NCI-H128 (cell line): ENCODE results near the gene TRAF4.
A peak's percentile ranks its signal among the peaks of the same experiment; 100 is the strongest.
"Not testable (repeated sequence)": the region's sequence is repeated elsewhere in the genome, so short reads cannot be mapped to it uniquely, and the experiment has no call there.

ENCODE experiments used
- DNase-seq: peaks from one replicate; lab custom pipeline; 2025; ENCODE audit not compliant: unreplicated experiment; lab: John Stamatoyannopoulos, UW

The TRAF4 gene

GRCh38 chr17:28728364-28729200, 15.2 kb upstream of the TRAF4 start, which contains the start of gene NEK8:
Gene NEK8 (plus strand): TSS chr17:28728788. CDS start chr17:28728814, 26 bp downstream.
- DNase-seq, result peak; percentile 66

DNA sequence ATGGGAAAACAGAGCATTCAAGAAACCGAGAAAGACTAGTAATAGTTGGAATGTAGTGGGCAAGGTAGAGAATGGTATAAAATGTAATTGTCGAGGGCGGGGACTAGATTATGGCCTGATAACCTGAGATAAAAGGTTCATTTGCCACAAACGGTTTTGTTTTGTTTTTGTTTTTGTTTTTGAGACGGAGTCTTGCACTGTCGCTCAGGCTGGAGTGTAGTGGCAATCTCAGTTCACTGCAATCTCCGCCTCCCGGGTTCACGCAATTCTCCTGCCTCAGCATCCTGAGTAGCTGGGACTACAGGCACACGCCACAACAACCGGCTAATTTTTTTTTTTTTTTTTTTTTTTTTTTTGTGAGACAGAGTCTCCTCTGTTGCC, 13.9 kb upstream of the TRAF4 start:
- no peak for DNase-seq

DNA sequence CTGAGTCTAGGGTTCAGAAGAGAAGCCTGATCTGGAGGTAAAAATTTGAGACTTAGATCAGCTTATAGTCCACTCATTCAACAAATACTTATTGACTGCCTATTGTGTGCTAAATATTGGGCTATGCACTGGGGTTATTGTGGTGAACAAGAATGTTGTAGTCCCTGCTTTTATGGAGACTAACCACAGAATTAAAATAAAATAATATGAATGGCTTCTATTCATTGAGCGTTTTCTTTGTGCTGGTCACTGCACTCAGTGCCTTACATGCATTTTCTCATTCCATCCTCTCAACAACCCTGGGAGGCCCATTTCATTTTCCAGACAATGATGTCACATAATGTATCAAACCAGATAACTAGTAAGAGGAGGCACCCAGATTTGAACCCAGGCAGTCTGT, 10.5 kb upstream of the TRAF4 start:
- DNase-seq, result no peak

DNA sequence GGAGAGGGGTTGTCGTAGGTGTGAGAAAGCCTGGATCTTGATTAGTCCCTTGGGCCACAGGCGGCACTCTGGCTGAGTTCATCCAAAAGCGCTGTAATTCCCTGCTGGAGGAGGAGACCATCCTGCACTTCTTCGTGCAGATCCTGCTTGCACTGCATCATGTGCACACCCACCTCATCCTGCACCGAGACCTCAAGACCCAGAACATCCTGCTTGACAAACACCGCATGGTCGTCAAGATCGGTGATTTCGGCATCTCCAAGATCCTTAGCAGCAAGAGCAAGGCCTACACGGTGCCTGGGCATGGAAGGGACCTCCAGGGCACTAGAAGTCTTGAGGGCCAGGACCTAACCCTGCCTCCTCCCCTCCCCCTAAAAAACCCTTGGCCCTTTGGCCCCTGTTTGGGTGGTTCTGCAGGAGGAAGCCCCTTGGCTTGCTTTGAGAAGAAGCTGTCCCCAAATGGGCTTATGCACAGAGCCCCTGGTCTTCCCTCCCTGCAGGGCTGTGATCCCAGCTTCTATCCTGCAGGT, 9.0 kb upstream of the TRAF4 start:
- DNase-seq, result no peak

DNA sequence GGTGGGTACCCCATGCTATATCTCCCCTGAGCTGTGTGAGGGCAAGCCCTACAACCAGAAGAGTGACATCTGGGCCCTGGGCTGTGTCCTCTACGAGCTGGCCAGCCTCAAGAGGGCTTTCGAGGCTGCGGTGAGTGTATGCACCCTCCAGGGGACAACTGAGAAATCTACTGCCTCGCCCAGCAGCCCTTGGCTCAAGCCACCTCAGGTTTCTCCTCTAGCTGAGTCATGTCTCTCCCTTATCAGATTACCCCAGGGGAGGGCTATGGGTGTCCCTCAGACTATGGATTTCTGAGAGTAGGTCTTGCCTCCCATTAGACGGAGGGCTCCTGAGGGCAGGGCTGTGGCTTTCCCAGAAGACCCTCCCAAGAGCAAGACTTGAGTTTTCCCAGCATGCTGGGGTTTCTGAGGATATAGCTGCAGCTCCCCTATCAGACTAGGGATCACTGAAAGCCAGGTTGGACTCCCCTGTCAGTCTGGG, 8.5 kb upstream of the TRAF4 start:
- no peak for DNase-seq

DNA sequence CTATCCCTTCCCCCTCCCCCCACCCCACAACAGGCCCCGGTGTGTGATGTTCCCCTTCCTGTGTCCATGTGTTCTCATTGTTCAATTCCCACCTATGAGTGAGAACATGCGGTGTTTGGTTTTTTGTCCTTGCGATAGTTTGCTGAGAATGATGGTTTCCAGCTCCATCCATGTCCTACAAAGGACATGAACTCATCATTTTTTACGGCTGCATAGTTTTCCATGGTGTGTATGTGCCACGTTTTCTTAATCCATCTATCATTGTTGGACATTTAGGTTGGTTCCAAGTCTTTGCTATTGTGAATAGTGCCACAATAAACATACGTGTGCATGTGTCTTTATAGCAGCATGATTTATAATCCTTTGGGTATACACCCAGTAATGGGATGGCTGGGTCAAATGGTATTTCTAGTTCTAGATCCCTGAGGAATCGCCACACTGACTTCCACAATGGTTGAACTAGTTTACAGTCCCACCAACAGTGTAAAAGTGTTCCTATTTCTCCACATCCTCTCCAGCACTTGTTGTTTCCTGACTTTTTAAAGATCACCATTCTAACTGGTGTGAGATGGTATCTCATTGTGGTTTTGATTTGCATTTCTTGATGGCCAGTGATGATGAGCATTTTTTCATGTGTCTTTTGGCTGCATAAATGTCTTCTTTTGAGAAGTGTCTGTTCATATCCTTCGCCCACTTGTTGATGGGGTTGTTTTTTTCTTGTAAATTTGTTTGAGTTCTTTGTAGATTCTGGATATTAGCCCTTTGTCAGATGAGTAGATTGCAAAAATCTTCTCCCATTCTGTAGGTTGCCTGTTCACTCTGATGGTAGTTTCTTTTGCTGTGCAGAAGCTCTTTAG, 7.7 kb upstream of the TRAF4 start:
- not testable (repeated sequence) for DNase-seq

DNA sequence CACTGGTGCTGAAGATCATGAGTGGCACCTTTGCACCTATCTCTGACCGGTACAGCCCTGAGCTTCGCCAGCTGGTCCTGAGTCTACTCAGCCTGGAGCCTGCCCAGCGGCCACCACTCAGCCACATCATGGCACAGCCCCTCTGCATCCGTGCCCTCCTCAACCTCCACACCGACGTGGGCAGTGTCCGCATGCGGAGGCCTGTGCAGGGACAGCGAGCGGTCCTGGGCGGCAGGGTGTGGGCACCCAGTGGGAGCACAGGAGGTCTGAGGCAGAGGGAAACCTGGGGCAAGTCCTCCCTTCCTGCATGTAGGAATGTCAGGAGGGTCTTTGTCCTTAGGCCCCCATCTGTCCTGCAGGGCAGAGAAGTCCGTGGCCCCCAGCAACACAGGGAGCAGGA, 6.5 kb upstream of the TRAF4 start:
- no peak for DNase-seq

- no peak for DNase-seq
Observed at GRCh38 chr17:28737770-28738679, 5.8 kb upstream of the TRAF4 start.

DNA sequence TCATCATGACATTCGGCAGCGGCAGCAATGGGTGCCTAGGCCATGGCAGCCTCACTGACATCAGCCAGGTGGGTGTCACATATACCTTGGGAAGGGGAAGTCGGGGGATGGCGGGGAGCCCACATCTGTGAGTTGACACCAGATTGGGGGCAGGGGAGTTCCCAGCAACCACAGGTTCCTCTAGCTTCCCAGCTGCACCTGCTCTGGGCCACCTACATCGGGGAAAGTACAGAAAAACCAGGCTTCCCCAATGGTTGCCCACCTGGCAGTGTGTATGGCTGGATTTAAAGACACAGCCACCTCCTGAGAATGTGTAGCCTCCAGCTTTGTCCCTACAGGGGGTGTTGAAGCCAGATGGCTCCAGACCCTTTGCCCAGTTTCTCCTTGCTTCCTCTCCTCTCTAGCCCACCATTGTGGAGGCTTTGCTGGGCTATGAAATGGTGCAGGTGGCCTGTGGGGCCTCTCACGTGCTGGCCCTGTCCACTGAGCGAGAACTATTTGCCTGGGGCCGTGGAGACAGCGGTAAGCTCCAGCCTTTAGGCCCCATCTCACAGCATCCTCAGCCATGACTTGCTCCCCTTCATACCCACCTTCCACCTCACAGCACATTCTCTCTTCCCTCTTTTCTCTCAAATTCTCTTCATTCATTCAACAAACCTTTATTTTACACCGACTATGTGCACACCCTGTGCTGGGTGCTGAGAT, 5.0 kb upstream of the TRAF4 start:
- no peak for DNase-seq

DNA sequence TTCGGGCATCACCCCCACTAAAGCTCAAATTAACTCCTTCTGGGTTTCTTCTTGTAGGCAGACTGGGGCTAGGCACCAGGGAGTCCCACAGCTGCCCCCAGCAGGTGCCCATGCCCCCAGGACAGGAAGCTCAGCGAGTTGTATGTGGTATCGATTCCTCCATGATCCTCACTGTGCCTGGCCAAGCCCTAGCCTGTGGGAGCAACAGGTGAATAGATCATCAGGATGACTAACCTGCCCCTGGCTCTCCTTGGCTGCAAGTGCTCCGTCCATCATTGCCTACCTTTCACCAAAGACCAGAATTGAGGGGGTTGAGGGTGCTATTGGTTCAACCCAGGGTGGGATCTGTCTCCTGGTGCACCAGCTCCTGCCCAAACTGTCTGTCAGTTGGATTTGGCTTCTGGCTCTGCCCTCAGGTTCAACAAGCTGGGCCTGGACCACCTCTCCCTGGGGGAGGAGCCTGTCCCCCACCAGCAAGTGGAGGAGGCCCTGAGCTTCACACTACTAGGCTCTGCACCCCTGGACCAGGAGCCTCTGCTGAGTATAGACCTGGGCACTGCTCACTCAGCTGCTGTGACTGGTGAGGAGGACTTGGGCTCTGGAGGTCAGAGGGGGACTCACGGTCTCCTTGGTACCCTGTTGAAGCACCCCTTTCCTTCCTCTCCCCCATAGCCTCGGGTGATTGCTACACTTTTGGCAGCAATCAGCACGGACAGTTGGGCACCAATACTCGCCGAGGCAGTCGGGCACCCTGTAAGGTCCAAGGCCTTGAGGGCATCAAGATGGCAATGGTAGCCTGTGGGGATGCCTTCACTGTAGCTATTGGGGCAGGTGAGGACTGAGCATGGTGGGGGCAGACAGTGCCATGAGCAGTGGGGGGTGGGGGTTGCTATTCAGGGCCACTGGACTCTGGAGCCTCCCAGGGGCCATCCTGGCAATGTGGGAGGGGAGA, 3.1 kb upstream of the TRAF4 start:
- DNase-seq, result no peak

DNA sequence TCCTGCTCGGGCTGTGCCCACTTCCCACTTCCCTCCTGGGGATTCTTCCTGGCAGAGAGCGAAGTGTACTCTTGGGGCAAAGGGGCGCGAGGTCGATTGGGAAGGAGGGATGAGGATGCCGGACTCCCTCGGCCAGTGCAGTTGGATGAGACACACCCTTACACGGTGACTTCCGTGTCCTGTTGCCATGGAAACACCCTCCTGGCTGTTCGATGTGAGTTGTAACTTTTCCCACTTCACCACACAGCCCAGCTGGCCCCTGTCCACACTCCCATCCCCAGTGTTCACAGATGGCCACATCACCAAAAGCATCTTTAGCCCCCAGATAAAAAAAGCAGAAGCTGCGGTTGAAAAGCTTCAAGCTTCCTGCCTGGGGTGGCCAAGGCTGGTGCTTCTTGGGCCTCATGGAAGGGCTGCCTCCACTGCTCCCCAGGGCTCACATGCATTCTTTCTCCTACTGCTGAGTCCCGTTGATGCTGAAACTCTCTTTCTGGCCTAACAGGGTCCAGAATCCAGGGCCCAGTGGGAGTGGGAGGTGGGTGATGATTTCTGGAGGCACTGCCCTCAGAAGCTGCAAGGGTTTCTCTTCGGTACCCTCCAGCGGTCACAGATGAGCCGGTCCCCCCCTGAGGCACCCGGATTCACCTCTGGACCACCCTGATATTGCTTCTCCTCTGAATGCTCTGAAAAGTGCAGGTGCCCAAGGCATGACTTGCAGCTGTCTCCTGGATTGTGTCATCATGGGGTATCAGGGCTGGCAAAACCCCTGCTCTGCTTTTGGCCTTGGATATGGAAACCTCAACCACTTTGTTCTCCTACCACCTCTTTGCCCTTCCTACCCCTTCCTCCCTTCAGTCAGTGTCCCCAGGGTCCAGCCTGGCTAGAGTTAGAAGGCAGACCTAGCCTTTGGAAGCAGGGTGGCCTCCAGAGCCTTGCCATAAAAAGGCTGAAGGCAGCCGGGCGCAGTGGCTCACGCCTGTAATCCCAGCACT, 2.2 kb upstream of the TRAF4 start:
- no peak for DNase-seq

DNA sequence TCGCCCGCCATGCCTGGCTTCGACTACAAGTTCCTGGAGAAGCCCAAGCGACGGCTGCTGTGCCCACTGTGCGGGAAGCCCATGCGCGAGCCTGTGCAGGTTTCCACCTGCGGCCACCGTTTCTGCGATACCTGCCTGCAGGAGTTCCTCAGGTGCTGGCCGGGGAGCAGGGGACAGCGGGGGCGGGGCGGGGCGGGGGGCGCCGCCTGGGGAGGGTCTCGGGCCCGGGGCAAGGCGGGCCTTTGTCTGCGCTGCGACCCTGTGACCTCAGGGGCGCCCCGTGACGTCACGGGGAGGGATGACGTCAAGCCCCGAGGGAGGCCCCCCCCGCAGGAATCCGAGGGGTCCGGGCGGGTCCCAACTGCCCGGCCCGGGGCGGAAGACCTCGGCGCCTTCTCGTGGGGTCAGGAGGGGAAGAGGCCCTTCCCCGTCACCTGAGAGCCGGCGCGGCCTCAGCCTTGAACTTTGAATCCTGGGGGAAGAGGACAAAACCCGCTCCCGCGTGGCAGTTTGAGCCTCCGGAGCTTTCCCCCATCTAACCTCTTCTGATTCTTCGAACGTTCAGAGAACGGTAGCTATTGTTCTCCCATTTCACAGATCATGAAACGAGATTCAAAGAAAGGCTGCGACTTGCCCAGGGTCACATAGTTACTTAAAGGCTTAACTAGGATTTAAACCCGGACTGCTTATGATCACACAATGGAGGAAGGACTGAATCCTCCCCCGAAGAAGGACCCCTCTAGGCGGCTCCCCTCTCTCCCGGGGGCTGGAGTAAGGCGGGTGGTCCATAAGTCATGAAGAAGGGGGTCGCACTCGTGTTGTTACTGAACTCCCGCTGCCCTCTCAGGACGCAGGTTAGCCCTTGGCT, 527 bp downstream of the TRAF4 start:
- DNase-seq, result no peak

DNA sequence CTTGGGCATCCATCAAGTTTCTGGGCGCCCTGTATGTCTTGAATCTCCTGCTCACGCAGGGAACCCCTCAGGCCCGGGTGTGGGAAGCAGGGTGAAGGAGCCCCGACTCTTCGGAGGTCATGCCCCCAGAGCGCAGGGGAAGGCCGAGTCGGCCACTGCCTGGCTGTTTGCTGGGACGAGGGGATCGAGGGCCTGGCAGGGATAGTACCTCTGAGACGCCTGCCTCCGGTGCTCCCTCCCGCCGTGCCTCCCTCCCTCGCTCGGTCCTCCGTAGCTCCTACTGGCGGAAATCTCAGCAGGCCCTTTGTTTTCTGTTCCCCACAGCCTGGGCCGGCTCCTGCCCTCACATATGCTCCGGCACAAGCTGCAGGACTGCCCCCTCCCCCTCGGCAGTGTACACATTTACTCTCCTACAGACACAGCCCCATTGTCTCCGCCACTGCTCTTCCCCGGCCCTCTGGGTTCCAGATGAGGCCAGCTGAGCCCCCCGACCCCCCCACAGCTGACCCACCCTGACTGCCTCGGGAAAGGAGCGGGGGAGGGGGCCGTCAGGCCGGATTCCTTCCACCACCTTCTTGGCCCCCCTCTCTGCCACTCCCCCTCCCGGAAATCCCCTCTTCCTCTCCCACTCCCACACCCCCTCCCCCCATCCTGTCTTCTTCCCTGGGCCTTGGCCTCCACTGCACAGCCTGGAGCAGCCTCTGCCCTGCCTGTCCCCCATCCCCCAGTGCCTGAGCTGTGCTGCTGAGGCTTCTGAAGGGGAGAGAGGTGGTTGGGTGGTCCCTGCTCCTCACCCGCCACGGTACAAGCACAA, 1.4 kb downstream of the TRAF4 start:
- no peak for DNase-seq

GRCh38 chr17:28745786-28746411, 2.1 kb downstream of the TRAF4 start:
- no peak for DNase-seq

- no peak for DNase-seq
Observed at GRCh38 chr17:28746611-28747050, 2.8 kb downstream of the TRAF4 start.
